NCI-H1436 (cell line): ENCODE data around the gene PRXL2A.
"Not testable (repeated sequence)": the region's sequence is repeated elsewhere in the genome, so short reads cannot be mapped to it uniquely, and the experiment has no call there.

Experiments used
- DNase-seq: peaks from one replicate; lab custom pipeline; 2025; lab: John Stamatoyannopoulos, UW

The PRXL2A gene

GRCh38 chr10:80475641-80476040 is 67.3 kb downstream of the PRXL2A start:
- DNase-seq: not testable (repeated sequence)

GRCh38 chr10:80476685-80477084 is 68.3 kb downstream of the PRXL2A start:
- no peak for DNase-seq

- DNase-seq: no peak
Observed at GRCh38 chr10:80477813-80478212, 69.5 kb downstream of the PRXL2A start.

- DNase-seq: not testable (repeated sequence)
Observed at GRCh38 chr10:80480373-80480772, 72.0 kb downstream of the PRXL2A start.

GRCh38 chr10:80480852-80481251 is 72.5 kb downstream of the PRXL2A start:
- DNase-seq: no peak

GRCh38 chr10:80484243-80484642 is 75.9 kb downstream of the PRXL2A start:
- no peak for DNase-seq

GRCh38 chr10:80484676-80485075 is 76.3 kb downstream of the PRXL2A start:
- no peak for DNase-seq

- no peak for DNase-seq
Observed at GRCh38 chr10:80485076-80485945, 77.0 kb downstream of the PRXL2A start.

GRCh38 chr10:80485946-80486764 is 77.8 kb downstream of the PRXL2A start:
- DNase-seq: no peak
